Islet precursor cell (in vitro differentiated cells): ENCODE measurements around the gene SSUH2.
"Not testable (repeated sequence)": the region's sequence is repeated elsewhere in the genome, so short reads cannot be mapped to it uniquely, and the experiment has no call there.

Source experiments
- DNase-seq: peaks from one replicate; pipeline ENCODE4 v3.0.0-alpha.2; 2018

SSUH2 gene

GRCh38 chr3:8658306-8659212 is 14.0 kb upstream of the SSUH2 start:
- DNase-seq = no peak

DNA sequence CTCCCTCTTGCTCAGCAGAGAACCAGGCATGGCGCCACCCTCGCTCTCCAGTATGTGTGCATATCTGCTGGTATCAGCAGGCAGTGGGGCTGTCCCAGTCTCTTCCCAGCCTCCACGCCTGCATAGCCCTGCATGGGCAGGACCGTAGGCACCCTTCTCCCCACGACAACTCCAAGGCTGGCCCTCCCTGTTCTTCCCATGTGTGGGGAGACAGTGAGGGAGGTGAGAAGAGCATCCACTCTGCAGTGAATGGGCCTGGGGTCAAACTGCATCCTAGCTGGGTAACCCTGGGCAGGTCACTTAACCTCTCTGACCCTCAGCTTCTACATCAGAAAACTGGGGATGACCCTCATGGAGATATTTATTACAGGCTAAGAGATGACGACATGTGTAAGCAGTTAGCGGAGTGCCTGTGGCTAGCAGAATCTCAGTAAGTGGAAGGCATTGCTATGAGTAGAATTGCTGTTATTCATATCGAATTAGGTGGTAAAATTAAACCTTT is 13.3 kb upstream of the SSUH2 start:
- DNase-seq = no peak

DNA sequence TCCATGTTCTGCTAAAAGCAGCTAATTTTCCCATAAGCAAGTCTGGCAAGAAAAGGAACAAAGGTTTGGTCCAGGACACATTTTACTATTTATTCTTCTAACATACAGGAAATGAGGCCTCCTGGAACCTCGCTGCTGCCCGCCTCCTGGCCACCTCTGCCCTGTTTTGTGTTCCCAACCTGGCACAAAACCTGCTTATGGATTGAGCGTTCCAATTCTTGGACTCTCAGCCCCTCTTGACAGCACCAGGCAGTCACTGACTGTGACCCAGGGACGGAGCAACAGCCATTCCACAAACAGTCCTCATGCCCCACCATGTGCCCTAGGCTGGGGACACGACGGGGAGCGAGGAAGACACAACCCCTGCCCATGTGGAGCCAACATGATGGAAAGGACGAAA is 11.6 kb upstream of the SSUH2 start:
- DNase-seq = no peak

DNA sequence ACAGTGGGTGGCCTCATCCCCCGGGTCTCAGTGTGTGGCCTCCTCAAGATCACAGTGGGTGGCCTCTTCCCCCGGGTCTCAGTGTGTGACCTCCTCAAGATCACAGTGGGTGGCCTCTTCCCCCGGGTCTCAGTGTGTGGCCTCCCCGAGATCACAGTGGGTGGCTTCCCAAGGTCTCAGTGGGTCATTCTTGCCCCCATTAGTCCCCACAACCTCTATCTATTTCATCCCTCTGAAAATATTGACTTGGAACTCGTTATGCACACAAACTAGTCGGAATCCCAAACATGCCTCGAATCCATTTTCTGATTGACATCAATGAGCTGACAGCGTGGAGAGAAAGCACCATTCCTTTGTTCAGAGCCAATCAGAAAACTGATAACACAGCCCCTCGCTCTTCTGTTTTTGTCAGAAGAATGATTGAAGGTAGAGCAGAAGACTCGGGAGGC is 10.8 kb upstream of the SSUH2 start:
- no peak for DNase-seq

- DNase-seq = not testable (repeated sequence)
Observed at GRCh38 chr3:8654572-8655329, 10.2 kb upstream of the SSUH2 start.

GRCh38 chr3:8653800-8654408 is 9.3 kb upstream of the SSUH2 start:
- DNase-seq = no peak

- DNase-seq = no peak
Observed at GRCh38 chr3:8652324-8652987, 7.9 kb upstream of the SSUH2 start.

DNA sequence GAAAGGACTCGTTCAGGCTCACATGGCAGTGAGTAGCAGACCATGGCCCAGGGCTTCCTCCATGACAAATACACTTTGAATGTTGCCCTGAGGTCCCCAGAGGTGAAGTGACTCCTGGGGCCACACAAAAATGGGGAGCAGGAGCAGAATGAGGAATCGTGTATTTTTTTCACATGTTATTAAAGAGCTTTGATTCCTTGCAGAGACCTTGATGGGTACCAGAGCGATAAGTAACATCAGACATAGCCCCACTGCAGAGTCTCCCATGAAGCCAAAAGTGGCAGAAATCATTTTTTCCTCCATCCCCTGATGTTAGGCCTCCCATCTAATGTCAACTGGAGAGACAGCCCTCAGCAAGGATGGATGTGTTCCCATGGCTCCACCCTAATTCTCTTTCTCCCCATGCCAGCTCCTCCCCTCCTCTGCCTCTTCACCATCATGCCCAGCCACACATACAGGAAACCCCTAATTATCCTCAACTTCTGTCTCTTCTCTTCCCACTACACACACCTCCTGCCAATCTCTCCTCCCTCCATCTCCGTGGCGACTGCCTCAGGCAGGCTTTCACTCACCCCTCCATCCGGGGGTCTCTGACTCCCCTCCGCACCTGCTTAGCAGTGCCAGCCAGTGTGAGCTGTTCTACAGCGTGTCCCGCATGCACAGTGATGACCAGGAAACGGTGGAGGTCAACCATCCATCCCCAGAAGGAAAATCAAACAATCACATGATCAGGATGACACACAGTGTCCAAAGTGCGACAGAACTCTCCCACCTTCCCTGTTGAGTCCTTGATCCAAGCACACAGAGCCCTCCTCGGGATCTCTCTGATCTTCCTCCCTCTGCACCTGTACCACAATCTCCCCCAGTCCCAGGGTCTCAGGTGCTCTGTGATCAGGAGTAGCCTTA is 7.1 kb upstream of the SSUH2 start:
- no peak for DNase-seq

GRCh38 chr3:8650583-8651416 is 6.2 kb upstream of the SSUH2 start:
- DNase-seq = peak; percentile 59

- DNase-seq = no peak
Observed at GRCh38 chr3:8649757-8650156, 5.2 kb upstream of the SSUH2 start.

GRCh38 chr3:8648909-8649741 is 4.5 kb upstream of the SSUH2 start:
- DNase-seq = no peak

GRCh38 chr3:8647137-8647985 is 2.8 kb upstream of the SSUH2 start:
- DNase-seq = no peak

GRCh38 chr3:8646313-8646938 is 1.8 kb upstream of the SSUH2 start:
- no peak for DNase-seq

DNA sequence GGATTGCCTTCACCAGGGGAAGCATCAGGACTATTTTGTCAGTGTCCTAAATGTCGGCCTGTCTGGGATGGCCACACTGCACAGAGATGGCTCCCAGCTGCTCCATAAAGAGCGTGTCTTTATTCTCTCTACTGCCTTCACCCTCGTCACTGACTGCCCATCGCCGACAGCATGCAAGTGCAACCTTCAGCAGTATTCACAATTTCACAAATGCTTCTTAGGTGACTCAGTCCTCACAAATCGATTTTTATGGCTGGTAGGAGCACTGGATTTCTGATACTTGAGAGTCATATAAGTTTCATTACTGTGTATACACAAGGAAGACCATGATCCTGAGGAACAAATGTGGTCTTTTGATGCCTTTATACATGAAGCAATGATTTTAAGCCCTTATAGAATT is 1.1 kb upstream of the SSUH2 start:
- DNase-seq = no peak

GRCh38 chr3:8643693-8644365 is 769 bp downstream of the SSUH2 start:
- no peak for DNase-seq

GRCh38 chr3:8642001-8642400 is 2.6 kb downstream of the SSUH2 start:
- no peak for DNase-seq

DNA sequence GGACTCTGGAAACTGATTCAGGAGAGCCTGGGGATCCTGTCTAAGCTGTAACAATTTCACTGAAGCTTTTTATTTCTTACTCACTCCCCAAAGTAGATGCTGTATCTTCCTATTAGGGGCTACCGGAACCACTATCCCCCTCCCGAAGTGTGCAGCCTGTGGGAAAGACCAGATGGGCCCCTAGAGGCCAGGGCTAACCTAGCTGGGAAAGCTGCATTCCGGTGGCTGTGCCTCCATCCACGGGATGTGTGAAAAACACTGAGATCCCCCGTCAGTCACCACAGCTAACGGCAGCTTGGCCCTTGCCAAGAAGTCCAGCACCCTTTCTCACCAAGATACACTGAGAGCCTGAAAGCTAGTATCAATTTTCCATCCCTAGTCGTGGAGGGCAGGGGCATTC is 3.1 kb downstream of the SSUH2 start:
- no peak for DNase-seq

GRCh38 chr3:8640223-8640622 is 4.4 kb downstream of the SSUH2 start:
- DNase-seq = no peak
